ENCODE measurements around the gene CFAP251.
A peak's percentile ranks its signal among the peaks of the same experiment; 100 is the strongest.

CFAP251 gene

DNA sequence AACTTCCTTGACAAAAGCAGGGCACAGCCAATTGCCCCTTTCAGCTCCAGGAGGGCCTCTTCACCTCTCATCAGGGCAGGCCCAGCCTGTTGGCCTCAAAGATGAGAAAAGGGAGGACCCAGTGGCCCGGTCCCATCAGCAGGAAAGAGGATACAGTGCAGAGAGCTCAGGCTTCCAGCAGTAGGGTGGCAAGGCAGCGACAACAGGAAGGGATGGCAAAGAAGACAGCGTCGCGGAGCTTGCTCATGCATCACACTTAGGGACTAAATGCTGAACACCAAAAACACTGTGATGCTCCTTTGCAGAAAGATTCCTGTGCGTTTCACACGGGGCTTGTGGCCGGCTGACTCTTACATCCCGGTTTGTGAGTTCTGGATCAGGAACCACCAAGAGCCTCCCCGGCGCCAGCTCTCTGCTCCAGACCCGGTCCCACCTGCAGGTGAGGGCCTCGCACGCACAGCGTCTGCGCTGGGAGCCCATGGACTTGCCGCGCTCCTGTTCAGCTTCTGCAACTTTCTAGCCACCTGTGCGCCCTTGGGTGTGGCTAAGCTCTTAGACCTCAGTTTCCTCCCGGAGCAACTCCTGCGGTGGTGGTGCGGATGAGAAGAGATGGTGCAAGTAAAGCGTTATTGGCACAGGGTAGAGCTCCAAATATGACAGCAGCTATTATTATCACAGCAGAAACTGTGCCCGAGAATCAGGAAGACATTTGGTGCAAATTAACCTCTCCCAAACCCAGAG lies 88.0 kb downstream of the CFAP251 start:
- DNase-seq: no peak

DNA sequence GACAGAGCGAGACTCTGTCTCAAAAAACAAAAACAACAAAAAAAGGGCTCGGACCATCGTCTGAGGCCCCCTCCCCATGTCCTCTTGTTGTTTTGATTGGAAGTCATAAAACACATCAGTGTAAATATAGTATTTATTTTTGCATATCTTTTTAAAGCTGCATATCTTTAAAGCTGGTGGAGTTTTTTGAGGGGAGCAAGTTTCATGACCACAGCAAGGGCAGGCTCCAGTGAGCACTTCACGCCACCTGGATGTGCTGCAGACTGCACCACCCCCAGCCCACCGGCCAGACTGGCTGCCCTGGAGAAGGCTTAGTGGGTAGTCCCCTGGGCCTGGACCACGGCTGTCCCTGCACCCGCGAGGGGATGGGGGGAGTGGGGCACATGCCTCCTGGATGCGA lies 91.3 kb downstream of the CFAP251 start:
- no peak for DNase-seq

DNA sequence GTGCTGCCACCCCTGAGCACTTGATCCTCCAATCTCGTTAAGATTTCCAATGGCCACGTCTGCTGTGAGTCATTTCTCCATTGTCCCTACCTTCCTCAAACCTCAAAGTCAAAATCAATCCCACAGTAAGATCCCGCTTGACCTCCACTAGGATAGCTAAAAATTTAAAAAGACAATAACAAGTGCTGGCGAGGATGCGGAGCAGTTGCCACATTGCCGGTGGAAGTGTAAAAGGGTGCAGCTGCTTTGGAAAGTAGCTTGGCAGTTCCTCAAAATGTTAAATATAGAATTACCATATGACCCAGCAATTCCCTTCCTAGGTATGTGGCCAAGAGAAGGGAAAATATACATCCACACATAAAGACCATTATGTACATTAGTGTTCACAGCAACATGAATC lies 93.8 kb downstream of the CFAP251 start:
- DNase-seq: no peak

DNA sequence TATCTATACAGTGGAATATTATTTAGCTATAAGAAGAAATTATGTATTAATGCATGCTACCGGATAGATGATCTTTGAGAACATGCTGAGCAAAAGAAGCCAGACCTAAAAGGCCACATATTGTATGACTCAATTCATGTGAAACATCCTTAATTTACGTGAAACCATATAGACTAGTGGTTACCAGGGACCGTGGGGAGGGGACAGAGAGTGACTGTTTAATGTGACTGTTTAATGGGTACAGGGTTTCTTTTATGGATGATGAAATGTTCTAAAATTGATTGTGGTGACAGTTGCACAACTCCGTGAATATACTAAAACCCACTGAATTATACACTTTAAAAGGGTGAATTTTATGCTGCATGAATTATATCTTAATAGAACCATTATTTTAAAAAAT lies 94.7 kb downstream of the CFAP251 start:
- DNase-seq: no peak

DNA sequence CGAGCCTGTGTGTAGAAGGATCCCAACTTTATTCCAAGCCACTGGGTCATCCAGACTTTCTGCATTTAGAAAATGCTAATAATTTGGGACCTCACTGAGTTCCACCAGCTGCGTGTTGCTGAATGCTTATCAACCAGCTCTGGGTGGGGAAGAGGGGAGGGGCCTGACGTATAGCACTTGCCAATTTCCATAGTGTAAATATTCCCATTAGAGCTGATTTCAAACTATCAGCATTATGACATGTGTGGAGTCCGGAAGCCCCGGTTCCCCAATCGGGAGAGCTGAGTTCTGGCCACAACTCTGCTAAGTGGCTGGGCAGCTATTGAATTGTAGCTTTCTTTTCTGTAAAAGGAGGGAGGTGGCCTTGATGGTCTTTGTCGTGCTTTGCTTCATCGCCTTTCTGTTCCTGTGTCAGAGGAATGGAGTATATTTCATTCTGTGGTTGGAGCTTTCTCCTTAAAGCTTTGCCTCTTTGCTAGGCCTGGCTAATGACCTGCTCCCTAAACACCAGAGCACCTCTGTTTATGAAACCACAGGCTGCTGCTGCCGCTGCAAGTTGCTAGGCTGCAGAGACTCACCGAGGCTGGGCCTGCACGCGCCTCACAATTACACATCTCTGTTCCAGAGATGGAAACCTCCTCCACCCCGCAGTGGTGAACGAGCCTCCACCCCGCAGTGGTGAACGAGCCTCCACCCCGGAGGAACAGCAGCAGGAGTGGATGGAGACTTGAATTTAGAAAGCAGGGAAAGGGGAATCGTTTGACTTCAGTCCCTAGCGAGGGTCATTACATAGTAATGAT lies 95.6 kb downstream of the CFAP251 start:
- DNase-seq: no peak

DNA sequence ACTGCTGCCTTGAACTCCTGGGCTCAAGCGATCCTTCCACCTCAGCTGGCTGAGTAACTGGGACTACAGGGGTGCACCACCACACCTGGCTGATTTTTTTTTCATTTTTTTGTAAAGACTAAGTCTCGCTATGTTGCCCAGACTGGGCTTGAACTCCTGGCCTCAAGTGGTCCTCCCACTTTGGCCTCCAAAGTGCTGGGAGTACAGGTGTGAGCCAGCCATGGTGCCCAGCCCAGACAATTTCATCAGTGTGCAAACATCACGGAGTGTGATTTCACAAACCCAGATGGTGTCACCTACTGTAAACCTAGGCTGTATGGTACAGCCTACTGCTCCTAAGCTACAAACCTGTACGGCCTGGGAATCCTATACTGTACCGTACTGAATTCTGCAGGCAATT lies 96.4 kb downstream of the CFAP251 start:
- no peak for DNase-seq

DNA sequence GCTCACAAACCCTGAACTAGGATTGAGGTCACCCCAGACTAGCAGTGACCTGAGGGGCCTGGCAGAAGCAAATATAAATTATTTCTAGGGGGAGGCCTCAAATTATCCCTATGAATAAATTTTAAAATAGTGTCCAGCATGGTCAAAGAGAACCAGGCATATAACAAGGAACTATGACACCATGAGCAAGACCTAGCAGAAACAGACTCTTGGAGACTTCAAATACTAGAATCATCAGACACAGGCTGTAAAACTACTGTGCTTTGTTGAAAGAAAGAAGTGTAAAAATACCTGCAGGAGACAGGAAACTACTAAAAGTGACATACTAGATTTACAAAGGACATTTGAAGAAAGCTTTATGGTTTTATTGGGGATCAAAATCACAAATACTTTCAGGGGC lies 100.1 kb downstream of the CFAP251 start:
- DNase-seq: no peak

DNA sequence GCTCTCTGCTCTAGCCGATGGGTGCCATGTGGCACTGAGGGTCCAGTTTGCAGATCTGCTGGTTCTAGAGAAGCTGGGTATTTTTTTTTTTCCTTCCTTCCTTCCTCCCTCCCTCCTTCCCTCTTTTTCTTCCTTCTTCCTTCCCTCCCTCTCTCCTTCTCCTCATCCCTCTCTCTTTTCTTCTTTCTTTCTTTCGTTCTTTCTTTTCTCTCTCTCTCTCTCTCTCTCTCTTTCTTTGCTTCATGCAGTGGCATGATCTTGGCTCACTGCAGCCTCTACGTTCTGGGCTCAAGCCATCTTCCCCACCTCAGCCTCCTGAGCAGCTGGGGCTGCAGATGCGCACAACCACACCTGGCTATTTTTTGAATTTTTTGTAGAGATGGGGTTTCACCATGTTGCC lies 100.5 kb downstream of the CFAP251 start:
- no peak for DNase-seq

DNA sequence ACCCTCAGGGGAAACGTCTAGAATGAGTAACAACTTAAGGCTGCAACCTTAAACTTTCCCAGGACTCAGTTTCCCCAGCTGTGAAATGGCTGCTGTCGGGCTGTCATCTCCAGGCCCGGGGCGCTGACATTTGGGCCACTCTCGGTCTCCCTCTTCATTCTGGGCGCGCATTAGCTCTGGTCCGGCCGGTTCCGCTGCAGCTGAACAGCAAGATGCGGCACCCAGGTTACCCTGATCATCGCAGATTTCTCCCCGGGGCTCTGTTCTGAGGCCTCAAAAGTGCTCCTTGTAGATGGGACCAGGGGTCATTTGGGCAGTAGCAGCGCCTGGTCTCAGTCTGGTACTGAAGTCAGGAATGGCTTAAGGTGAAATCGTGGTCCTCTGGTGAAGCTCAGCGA lies 102.4 kb downstream of the CFAP251 start:
- no peak for DNase-seq

DNA sequence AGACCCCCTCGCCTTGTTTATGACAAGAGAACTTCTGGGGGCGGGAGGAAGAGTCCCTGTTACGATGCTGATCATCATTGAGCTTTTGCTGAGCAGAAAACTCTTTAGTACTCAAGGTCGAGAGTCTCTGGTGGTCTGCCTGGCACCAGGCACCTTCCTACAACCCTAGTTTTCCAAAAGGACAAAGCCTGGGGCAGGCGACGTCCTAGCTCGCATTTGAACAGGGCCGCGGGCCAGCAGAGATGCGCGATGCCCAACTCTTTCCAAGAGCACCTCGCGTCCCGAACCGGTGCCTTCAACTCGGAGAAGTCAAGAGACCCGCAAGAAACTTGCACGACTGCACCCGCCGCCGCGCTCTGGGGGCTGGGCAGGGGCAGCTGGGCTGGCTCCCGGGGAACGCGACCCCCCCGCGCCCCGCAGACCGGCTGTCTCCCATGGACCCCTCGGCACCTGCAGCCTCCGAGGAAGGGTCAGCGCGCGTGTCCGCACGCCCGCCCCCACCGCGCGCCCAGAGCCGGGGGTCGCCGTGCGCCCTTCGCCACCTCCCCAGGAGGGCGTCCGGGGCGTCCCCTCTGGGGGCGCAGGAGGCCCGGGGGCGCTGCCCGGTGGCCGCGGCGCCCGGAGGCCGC lies 102.9 kb downstream of the CFAP251 start:
- DNase-seq: peak; percentile 21

DNA sequence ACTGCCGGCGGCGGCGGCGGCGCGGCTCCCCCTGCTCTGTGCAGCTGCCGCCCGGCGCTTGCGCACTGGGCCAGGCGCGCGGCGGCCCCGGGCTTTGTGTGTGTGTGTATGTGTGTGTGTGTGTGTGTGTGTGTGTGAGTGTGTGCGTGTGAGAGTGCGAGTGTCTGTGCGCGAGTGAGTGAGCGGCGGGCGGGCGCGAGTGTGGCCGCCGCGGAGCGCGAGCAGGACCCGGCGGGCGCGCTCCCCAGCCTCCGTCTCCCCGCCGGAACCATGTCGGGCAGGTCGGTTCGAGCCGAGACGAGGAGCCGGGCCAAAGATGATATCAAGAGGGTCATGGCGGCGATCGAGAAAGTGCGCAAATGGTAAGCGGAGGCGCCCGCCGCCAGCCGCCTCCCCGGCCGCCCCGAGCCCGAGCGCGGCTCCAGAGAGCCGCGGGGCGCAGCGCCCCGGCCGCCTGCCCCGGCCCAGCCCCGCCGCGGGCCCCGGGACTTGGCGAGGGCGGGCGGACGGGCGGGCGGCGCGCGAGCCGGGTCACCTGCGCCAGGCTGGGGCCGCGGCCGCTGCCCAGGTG lies 103.5 kb downstream of the CFAP251 start, which contains the start of gene BCL7A:
BCL7A (plus strand) TSS at position 63 of the 571 bp plus-strand sequence; CDS start at position 271, 208 bp downstream.
- peak; percentile 83 for DNase-seq

DNA sequence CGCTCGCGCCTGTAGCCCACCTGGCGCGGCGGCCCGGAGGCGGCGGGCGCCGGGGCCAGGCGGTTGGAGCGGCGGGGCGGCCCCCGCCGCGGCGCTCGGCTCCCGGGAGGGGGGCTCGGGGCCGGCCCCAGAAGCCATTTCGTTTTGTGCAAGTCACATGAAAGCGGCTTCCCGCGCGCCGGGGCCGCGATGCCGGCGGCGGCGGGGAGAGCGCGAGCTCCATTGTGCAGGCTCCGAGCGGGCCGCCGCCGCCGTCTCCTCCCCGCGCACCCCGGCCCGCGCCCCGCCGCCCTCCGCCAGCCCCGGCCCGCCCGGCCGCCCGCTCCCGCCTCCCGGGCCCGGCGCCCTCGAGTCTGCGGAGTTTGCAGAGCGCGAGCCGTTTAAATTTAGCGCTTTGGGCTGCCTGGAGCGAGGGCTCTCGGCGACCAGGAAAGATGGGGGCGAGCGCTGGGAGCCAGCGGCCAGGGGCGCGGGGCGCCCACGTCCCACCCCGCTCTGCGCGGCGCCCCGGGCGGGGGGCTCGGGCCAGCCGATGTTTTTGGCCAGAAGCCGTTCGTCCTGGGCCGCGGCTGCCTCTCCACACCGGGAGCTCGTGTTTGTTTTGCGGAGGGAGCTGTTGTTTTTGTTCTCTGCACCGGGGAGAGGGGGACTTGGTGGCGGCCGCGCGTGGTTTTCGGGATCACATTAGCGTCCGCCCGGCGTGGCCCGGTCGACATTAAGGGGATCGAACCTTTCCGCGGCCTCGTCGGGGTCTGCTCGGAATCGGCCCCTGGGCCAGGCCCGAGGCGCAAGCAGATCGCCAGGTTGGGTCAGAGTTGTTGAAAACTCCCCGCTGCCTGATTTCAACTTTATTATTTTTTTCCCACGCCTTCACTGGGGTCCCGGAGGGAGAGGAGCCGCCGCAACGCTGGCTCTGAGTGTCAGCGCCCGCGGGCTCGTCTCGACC lies 104.3 kb downstream of the CFAP251 start:
- peak; percentile 46 for DNase-seq

DNA sequence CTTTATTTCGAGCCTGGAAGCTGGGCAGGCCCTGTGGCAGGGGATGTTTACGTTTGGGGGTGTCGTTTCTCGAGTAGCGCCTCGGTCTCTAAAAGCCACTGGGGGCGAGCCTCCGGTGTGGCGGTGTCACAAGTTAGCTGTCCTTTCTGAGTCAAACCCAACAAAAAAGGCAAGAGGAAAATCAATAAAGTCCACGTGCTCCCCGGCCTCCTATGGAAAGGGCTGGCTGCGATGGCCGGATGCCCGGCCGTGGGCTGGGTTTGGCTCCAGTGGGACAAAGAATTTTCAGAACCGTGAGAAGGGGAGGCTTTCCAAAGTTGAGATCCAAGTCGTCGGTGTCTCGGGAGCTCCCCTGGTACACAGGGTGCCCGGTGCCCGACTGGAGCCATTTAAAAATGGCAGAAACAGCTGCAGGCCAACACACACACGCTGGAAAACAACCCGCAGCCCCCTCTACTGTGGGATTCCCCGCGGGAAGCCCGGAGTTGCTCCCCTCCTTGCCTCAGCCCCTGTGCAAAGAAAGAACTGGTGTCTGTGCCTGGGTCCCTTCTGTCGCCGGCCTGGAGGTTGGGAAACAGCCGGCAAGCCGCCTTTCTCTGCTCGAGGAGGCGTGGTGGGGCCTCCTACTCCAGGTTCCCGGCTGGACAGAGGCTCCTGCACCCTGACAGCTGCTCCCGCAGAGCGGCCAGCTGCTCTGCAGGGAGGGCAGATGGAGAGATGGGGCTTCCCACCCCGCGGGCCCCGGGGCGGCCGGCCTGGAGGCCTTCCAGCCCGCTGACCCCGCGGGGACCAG lies 105.1 kb downstream of the CFAP251 start:
- DNase-seq: peak; percentile 70

DNA sequence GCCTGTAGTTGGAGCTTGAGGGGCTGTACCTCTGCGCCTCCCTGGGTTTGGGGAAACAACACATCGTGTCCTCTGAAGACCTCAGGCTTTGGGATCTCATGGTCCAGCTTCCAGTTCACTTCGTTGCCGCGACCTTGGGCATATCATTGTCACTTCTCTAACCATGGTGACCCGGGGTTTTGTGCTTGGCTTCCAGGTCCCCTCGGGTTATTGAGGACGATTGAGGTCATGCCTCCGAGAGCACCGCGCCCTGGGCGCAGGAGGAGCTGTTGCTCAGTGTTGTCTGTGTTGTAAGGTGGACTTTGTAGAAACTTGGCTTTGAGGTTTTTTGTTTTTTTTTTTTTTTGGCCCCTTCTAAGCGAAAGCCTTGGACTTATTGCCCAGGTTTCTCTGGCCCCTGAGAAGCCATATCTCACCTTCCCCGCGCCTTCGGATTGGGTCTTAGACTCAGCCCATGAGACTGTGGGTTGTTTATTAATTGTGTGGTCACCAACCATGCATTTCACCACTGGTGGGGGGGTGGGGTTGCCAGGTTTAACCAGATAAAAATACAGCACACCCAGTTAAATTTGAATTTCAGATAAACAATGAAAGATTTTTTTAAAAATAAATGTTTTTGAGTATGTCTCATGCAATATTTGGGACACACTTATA lies 105.9 kb downstream of the CFAP251 start:
- DNase-seq: no peak

DNA sequence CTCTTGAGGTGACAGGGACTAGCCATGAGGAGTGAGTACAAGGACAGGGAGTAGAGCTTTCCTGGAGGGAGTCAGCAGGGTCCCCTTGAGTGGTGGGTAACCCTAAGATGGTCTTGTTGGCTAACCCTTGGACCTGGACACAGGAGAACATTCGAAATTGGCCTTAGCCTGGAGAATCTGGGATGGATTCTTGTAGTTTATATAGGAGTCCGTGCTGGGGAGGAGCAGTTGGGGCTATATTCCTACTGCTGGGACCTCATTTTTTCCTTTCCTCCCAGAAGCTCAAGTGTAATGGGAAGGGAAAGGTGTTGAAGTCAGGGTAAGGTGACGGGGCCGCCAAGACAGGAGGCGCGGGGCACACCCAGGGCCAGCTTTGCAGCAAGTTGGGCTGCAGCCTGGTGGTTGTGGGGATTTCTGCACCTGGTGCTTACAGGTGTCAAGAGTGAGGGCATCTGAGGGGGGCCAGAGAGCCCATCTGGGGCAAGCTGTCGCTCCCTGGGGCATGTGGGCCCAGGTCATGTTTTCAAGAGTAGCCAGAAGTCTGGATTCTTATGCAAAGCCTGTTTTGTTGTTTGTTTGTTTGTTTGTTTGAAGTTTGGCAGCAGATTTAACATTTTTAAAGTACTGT lies 108.4 kb downstream of the CFAP251 start:
- DNase-seq: no peak

DNA sequence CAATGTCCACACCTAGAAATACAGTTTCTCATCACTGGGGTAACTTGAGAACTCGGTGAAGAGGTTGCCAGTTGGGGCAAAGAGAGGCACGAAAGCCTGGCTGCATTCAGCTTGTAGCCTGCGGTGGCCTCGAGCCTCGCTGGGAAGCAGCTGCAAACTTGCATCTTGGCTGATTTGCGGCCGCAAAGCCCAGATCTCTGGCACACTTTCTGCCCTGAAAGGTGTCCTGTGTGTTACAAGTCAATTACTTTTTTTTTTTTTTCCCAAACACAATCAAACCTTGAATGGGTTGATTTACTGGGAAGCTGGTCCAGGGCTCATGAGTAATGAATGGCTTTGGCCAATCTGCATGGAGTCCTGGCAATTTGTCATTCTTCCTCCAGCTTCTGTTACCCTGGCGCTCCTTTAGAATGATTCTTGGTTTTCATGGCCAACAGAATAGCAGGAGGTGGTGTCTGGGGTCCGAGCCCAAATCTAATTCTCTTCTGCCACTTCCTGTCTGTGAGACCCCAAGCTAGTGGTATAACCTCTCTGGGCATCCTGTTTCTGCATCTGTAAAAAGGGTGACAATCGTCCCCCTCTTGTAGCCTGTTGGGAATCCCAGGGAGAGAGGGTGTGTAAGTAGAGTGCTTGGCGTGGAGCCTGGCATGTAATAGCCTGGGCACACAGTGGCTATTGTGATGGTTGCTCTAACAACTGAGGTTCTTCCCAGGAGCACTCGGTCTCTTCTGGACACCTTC lies 109.9 kb downstream of the CFAP251 start:
- DNase-seq: peak; percentile 17

DNA sequence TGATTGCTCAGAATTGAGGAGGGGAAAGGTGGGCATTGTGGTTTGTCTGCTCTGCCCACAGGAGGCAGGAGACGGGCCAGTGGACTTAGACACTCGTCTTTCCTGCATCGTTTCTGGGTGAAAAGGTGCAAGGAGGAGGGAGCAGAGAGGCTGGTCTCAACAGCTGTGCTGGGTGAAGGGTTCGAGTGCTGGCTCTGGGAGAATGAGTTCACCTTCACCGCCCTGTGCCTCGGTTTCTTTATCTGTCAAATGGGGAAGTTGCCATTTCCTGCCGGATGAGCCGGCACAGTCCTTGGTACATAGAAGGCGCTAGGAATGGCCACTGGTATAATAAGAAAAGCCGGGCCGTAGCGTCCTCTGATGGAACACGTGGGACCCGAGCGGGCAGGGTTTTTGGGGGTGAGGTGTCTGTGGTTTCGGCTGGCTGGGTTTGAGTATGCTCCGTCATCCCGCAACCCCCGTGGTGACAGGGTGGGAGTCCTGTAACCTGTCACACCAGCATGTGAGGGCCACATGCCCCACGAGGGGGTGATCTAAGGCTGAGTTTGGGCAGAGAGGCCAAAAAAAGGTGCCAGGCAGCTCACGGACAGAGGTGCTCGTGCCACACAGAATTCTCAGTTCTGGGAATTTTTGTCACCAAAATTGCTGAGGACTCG lies 110.6 kb downstream of the CFAP251 start:
- DNase-seq: no peak

DNA sequence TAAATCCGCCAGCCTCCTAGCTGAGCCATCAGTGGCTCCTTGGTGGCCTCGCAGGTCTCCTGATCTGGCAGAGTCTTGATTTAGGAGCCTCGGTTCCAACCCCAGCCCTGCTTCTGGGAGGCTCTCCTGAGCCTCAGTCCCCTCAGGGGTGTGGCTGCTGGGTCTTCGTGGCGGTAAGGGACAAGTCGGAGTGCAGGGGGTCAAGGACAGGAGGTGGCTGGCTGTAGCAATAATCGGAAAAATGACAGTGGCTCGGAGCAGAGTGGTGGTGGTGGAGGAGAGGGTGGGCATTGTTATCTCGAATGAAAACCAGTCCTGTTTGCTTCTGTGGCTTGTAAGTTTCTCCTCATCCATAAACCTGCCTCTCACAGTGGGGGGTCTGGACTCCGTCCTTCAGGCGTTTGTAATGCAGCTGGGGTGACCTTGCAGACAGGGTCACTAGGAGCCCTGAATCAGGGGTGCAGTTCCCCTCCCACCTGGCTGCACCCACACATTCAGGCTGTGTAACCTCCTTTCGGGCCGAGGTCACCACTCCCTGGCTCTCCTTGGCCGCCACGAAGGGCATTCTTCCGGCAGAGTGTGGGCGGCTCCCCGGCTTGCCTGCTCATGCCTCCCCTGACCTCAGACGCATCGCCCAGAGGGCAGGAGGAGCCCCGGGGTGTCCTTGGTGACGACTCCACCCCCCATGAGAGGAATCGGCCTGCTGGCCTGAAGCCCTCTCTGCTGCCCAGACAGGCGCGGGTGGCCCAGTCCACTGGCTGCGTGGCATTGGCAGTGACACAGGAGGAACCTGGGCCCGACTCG lies 111.4 kb downstream of the CFAP251 start:
- no peak for DNase-seq

Measured in fibroblast of skin of right biceps (primary cell).